Measurements from ENCODE around the gene CYTL1.
A peak's percentile ranks its signal among the peaks of the same experiment; 100 is the strongest.

CYTL1 gene

DNA sequence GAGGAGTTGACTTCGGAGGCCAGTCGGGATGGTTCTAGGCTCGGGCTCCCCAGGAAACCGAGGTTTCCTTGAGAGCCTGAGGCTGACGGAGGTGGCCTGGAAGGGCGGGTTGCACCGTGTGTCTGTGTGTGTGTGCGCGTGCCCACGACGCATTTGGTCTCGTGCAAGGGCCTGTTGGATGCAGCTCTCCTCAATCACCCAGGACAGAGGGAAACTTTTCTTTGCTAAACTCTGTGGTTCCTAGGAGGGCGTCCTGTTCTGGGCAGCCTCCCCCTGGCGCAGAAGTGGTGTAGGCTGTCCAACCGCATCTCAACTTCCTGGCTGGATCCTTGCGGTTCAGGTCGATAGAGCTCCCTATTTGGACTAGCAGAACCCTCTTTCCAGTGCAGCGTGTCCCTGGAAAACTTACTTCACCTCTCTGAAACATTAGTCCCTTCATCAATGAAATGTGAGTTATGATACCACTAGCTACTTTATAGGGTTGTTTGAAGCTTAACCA is 33.0 kb upstream of the CYTL1 start:
- no peak for DNase-seq (ENCODE audit: low read depth)
- H3K4me3 ChIP-seq (ENCODE audit: low read depth, low read length), result no peak overlapping the region
- TF ChIP-seq, protein P1, sequence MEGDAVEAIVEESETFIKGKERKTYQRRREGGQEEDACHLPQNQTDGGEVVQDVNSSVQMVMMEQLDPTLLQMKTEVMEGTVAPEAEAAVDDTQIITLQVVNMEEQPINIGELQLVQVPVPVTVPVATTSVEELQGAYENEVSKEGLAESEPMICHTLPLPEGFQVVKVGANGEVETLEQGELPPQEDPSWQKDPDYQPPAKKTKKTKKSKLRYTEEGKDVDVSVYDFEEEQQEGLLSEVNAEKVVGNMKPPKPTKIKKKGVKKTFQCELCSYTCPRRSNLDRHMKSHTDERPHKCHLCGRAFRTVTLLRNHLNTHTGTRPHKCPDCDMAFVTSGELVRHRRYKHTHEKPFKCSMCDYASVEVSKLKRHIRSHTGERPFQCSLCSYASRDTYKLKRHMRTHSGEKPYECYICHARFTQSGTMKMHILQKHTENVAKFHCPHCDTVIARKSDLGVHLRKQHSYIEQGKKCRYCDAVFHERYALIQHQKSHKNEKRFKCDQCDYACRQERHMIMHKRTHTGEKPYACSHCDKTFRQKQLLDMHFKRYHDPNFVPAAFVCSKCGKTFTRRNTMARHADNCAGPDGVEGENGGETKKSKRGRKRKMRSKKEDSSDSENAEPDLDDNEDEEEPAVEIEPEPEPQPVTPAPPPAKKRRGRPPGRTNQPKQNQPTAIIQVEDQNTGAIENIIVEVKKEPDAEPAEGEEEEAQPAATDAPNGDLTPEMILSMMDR (IDR thresholded peaks at IDR 0.05; ENCODE audit: control insufficient read depth, extremely low read depth, insufficient read depth), result no peak

DNA sequence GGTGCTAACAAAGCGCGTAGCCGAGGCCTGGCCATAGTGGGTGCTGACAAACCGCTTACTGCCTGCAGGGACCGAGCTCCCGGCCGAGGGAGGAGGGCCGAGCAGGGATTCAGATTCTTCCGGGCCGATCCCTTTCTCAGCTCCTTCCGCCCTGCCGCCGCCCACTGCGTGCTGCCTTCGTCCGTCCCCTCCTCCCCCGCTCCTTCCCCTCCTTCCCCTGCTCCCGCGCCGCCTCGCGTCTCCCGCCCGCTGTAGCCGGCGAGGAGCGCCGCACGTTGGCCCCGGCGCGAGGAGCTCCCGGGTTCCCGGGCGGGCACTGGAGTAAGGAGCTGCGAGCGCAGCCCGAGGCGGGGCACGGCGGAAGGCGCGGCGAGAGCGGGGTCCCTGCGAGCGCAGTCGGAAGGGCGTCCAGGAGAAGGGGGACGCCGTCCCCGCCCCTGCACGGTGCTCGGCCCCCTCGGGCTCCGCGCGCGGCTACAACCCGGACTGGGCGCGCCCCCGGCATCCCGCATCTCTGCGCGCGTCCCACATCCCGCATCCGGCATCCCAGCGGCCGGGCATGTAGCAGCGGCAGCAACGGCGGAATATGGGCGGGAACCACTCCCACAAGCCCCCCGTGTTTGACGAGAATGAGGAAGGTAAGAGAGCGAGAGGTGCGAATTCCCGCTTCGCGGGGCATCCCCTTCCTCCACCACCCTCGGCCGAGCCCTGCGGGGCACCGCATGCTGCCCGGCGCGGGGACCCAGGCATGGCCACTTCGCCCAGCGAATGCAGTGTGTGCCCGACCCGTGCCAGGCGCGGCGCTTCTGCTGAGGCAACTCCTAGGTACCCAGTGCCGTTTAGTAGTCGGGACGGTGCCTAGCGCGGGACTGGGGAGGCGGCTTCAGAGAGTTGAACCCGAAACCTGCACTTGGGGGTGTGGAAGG is 32.3 kb upstream of the CYTL1 start, which contains the start of gene STK32B:
STK32B (plus strand) TSS at position 203 of the 926 bp plus-strand sequence.
- no peak for DNase-seq (ENCODE audit: low read depth)
- peak within 1 kb of the TSS; percentile 9 for H3K4me3 ChIP-seq (ENCODE audit: low read depth, low read length)

DNA sequence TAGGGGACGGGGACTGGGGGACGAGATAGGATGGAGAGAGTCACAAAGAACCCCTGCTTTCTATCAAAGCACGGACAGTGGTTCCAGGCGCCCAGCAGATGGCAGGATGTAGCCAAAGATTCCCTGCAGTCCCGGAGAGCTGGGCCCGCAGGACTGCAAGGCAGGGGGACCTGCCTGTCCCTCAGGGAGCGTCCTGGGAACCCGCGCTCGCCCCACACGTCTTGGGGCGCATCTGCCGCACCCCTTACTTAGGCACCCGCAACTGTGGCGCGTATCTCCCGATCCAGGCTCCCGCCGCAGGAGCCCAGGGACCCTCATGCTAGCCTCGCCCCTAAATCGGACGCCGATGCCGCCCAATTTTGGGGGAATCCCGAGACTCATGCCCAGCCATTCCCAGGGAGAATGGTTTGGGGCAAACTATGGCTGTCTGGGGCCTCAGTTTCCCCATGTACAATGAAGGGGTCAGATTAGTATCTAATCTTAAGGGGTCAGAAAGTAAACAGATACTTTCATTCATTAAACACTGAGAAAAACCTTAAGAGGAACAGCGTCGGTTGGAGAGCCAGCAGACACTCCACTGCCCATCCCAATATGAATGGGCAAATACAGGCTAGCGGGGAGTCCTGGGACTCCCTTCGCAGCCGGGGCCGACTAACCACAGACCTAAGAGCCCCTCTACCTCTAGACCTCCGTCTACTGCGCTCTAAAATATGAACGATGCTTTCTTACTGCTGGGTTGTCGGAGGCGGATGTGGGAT is 31.4 kb upstream of the CYTL1 start:
- peak overlapping the region; percentile 9 for H3K4me3 ChIP-seq (ENCODE audit: low read depth, low read length)
- peak; percentile 25 for DNase-seq (ENCODE audit: low read depth)
- TF ChIP-seq, protein P1 (IDR thresholded peaks at IDR 0.05; ENCODE audit: control insufficient read depth, extremely low read depth, insufficient read depth), result peak; percentile 82

More for the DNA sequence above, 32.3 kb upstream of the CYTL1 start, which contains the start of gene STK32B:
- TF ChIP-seq, protein P1 (IDR thresholded peaks at IDR 0.05; ENCODE audit: control insufficient read depth, extremely low read depth, insufficient read depth), result peak; percentile 14; the same call in 1 of the 2 replicates

DNA sequence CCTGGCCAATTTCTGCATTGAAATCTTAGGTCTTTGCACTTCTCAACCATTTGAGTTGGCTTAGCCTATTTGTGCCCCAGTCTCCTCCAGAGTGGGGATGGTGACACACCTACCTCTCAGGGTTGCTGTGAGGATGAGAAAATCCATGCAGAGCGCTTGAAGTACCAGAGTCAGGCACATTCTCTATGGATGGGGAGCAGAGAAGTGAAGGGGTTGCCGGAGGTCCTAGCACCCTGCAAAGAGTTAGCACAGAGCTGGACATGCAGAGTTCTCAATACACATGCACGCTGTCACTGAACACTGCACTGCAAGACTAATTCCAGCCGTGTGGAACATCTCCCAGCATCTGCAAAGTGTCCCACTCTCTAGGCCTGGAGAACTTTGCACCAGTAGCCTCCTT is 29.5 kb upstream of the CYTL1 start:
- no peak overlapping the region for H3K4me3 ChIP-seq (ENCODE audit: low read depth, low read length)
- TF ChIP-seq, protein P1 (IDR thresholded peaks at IDR 0.05; ENCODE audit: control insufficient read depth, extremely low read depth, insufficient read depth), result no peak
- DNase-seq (ENCODE audit: low read depth), result no peak

DNA sequence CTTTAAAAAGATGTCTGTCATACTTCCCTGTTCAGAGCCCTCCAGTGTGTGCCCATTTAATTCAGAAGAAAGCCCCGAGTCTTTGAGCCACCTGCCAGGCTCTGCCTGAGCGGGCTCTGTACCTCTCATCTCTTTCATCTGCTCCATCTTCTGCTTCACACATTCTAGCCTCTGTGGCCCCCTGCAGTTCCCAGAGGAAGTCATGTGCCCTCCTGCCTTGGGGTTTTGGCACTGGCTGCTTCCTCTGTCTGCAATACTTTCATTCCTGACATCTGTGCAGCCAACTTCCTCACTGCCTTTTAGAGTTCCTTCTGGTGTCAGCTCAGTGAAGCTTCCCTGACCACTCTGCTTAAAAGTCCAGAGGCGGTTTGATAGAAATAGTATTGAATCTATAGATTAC is 25.8 kb upstream of the CYTL1 start:
- no peak for DNase-seq (ENCODE audit: low read depth)
- TF ChIP-seq, protein P1 (IDR thresholded peaks at IDR 0.05; ENCODE audit: control insufficient read depth, extremely low read depth, insufficient read depth), result no peak
- H3K4me3 ChIP-seq (ENCODE audit: low read depth, low read length), result no peak overlapping the region

DNA sequence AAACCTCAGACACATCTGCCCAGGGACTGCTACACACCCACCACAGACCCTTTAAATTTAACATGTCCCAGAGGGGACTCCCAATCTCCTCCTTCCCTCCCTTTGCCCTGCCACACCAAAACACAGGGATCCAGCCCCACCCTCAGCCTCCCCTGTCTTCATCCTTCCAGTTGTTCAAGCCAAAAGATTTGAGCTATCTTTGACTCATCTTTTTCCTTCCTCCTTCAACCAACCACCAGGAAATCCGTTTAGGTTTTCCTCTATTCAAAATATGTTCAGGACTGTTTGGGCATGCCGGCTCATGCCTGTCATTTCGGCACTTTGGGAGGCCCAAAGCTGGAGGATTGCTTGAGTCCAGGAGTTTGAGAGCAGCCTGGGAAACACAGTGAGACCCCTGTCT is 25.1 kb upstream of the CYTL1 start:
- no peak overlapping the region for H3K4me3 ChIP-seq (ENCODE audit: low read depth, low read length)
- no peak for DNase-seq (ENCODE audit: low read depth)
- TF ChIP-seq, protein P1 (IDR thresholded peaks at IDR 0.05; ENCODE audit: control insufficient read depth, extremely low read depth, insufficient read depth), result no peak
